NCI-H446 treated with DMSO at 0.1 percent for 48 hours (cell line): ENCODE data around the gene PRR30.
"Not testable (repeated sequence)": the region's sequence is repeated elsewhere in the genome, so short reads cannot be mapped to it uniquely, and the experiment has no call there.

Source experiments
- DNase-seq: peaks from one replicate; lab custom pipeline; 2025; lab: John Stamatoyannopoulos, UW

The PRR30 gene

GRCh38 chr2:27128668-27129571 is 10.3 kb downstream of the PRR30 start:
- DNase-seq, result no peak

- no peak for DNase-seq
These were observed 11.1 kb downstream of the PRR30 start for GRCh38 chr2:27127883-27128667.

- DNase-seq, result no peak
These were observed 12.9 kb downstream of the PRR30 start for GRCh38 chr2:27126252-27126710.

- DNase-seq, result no peak
These were observed 14.1 kb downstream of the PRR30 start for GRCh38 chr2:27125104-27125503.

GRCh38 chr2:27123302-27124150 is 15.7 kb downstream of the PRR30 start, which contains the start of gene ABHD1:
TSS of gene ABHD1 (plus strand) at chr2:27123815. CDS start at chr2:27123949, 134 bp downstream.
- DNase-seq, result no peak

GRCh38 chr2:27122791-27123190 is 16.4 kb downstream of the PRR30 start:
- DNase-seq, result no peak

- no peak for DNase-seq
These were observed 17.3 kb downstream of the PRR30 start for GRCh38 chr2:27121906-27122305.

GRCh38 chr2:27119330-27119670 is 19.9 kb downstream of the PRR30 start:
- not testable (repeated sequence) for DNase-seq

GRCh38 chr2:27118525-27119329 is 20.5 kb downstream of the PRR30 start, which contains the start of gene CGREF1:
TSS of gene CGREF1 (minus strand) at chr2:27119128. CDS start at chr2:27104366, 14,762 bp downstream.
- DNase-seq, result no peak

- DNase-seq, result no peak
These were observed 21.1 kb downstream of the PRR30 start for GRCh38 chr2:27117995-27118524.

- DNase-seq, result no peak
These were observed 23.7 kb downstream of the PRR30 start for GRCh38 chr2:27115519-27115918.

GRCh38 chr2:27111392-27112078 is 27.7 kb downstream of the PRR30 start:
- DNase-seq, result not testable (repeated sequence)

GRCh38 chr2:27110603-27111352 is 28.4 kb downstream of the PRR30 start:
- not testable (repeated sequence) for DNase-seq

GRCh38 chr2:27109083-27109482 is 30.1 kb downstream of the PRR30 start:
- DNase-seq, result no peak

- DNase-seq, result no peak
These were observed 31.0 kb downstream of the PRR30 start for GRCh38 chr2:27108221-27108620.

- DNase-seq, result no peak
These were observed 33.2 kb downstream of the PRR30 start for GRCh38 chr2:27105981-27106380.

GRCh38 chr2:27102329-27102728 is 36.9 kb downstream of the PRR30 start:
- no peak for DNase-seq

- no peak for DNase-seq
These were observed 39.2 kb downstream of the PRR30 start for GRCh38 chr2:27100036-27100435.

GRCh38 chr2:27099334-27099955 is 39.8 kb downstream of the PRR30 start:
- DNase-seq, result no peak
